GM18498 (cell line): ENCODE data around the gene ICOS.

Source experiments
- ATAC-seq: cut with Tn5 transposase; IDR thresholded peaks from one replicate; pipeline ENCODE4 v1.9.1; 2021; ENCODE audit warnings: mild to moderate bottlenecking, moderate library complexity; ENCODE audit not compliant: unreplicated experiment

Gene ICOS

GRCh38 chr2:204005940-204006721 lies 69.6 kb downstream of the ICOS start:
- no peak for ATAC-seq

GRCh38 chr2:204008352-204008751 lies 71.8 kb downstream of the ICOS start:
- no peak for ATAC-seq

GRCh38 chr2:204010628-204011560 lies 74.3 kb downstream of the ICOS start:
- ATAC-seq: no peak
